SU-DHL-6 (cell line): ENCODE data around the gene KRTAP10-11.

Source experiments
- H2AFZ ChIP-seq: fragments of 200-600 bp; sonication (generic); 2 replicates; pipeline ENCODE4 v1.6.1; 2014; ENCODE audit warnings: low read depth, mild to moderate bottlenecking, moderate library complexity, mixed read lengths, antibody characterized with exemption, low read length; ENCODE audit not compliant: severe bottlenecking
- H3F3A ChIP-seq: fragments of 200-600 bp; shearing (Covaris generic); 2 replicates; pipeline ENCODE4 v1.6.0; 2016; ENCODE audit warnings: antibody characterized with exemption, mild to moderate bottlenecking; ENCODE audit not compliant: insufficient read depth
- H3K27ac ChIP-seq: fragments of 200-600 bp; sonication (generic); 2 replicates; pipeline ENCODE4 v1.5.1; 2016; ENCODE audit warnings: low read depth, mild to moderate bottlenecking, low read length, moderate library complexity, mixed read lengths
- H3K27me3 ChIP-seq: fragments of 200-600 bp; sonication (generic), shearing (Covaris generic); 2 replicates; pipeline ENCODE4 v1.6.0; 2014; ENCODE audit warnings: mild to moderate bottlenecking, low read length
- H3K36me3 ChIP-seq: fragments of 200-600 bp; sonication (generic); 2 replicates; pipeline ENCODE4 v1.6.1; 2014; ENCODE audit warnings: mild to moderate bottlenecking, low read length, mixed read lengths
- H3K4me2 ChIP-seq: fragments of 300-600, 200-600 bp; shearing (Covaris generic), sonication (generic); 2 replicates; pipeline ENCODE4 v1.6.0; 2014; ENCODE audit warnings: low read length, low read depth, mild to moderate bottlenecking; ENCODE audit not compliant: poor library complexity, severe bottlenecking
- H3K4me3 ChIP-seq: fragments of 200-600 bp; sonication (generic); 2 replicates; pipeline ENCODE4 v1.5.1; 2014; ENCODE audit warnings: antibody characterized with exemption, low read length, mild to moderate bottlenecking, mixed read lengths; ENCODE audit not compliant: insufficient read depth, poor library complexity, severe bottlenecking
- H3K79me2 ChIP-seq: fragments of 200-600 bp; sonication (generic); 2 replicates; pipeline ENCODE4 v1.6.1; 2014; ENCODE audit warnings: mild to moderate bottlenecking, low read length, moderate library complexity; ENCODE audit not compliant: insufficient read depth
- H3K9ac ChIP-seq: fragments of 200-600 bp; sonication (generic); 2 replicates; pipeline ENCODE4 v1.7.0; 2014; ENCODE audit warnings: mild to moderate bottlenecking, low read length
- H3K9me2 ChIP-seq: fragments of 200-600 bp; sonication (generic); replicated peaks from 2 replicates; pipeline ENCODE4 v1.6.1; 2014; ENCODE audit warnings: low read length; ENCODE audit not compliant: insufficient read depth
- H3K9me3 ChIP-seq: fragments of 200-600 bp; sonication (generic); 2 replicates; pipeline ENCODE4 v1.6.1; 2014; ENCODE audit warnings: low read length, mixed read lengths; ENCODE audit not compliant: insufficient read depth
- H4K20me1 ChIP-seq: fragments of 200-600 bp; sonication (generic); 2 replicates; pipeline ENCODE4 v1.6.1; 2014; ENCODE audit warnings: low read depth, mild to moderate bottlenecking, antibody characterized with exemption, low read length, moderate library complexity, mixed read lengths
- EZH2phosphoT487 ChIP-seq: fragments of 200-600 bp; sonication (generic), shearing (Covaris generic); conservative IDR thresholded peaks from 2 replicates; pipeline ENCODE4 v1.6.1; 2018; ENCODE audit warnings: mild to moderate bottlenecking, antibody characterized with exemption, low read length, moderate library complexity, mixed read lengths
- TF ChIP-seq, protein P1 (sequence below): fragments of 200-600 bp; sonication (generic); IDR thresholded peaks from one replicate; pipeline ENCODE4 v1.5.1; 2017; ENCODE audit warnings: antibody characterized with exemption, mild to moderate bottlenecking, low read length, moderate library complexity; ENCODE audit not compliant: insufficient read depth, poor library complexity, severe bottlenecking

Gene KRTAP10-11

DNA sequence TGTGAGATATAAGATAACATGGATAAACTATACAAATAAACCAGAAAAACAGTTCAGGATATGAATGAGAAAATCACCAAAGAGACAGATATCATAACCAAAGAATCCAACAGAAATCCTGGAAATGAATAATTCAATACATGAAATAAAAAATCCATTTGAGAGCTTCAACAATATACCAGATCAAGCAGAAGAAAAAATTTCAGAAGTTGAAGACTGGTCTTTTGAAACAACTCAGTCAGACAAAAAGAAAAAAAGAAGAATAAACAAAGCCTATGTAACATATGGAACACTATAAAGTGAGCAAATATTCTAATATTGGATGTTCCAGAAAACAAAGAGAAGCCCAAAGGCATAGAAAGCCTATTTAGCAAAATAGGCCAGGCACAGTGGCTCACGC, 25.7 kb downstream of the KRTAP10-11 start:
- TF ChIP-seq EZH2phosphoT487 = no peak
- TF ChIP-seq, protein P1, sequence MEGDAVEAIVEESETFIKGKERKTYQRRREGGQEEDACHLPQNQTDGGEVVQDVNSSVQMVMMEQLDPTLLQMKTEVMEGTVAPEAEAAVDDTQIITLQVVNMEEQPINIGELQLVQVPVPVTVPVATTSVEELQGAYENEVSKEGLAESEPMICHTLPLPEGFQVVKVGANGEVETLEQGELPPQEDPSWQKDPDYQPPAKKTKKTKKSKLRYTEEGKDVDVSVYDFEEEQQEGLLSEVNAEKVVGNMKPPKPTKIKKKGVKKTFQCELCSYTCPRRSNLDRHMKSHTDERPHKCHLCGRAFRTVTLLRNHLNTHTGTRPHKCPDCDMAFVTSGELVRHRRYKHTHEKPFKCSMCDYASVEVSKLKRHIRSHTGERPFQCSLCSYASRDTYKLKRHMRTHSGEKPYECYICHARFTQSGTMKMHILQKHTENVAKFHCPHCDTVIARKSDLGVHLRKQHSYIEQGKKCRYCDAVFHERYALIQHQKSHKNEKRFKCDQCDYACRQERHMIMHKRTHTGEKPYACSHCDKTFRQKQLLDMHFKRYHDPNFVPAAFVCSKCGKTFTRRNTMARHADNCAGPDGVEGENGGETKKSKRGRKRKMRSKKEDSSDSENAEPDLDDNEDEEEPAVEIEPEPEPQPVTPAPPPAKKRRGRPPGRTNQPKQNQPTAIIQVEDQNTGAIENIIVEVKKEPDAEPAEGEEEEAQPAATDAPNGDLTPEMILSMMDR = no peak
- no peaks in the 10 kb centered on the region for H4K20me1 ChIP-seq
- no peaks in the 10 kb centered on the region for H3K9me3 ChIP-seq
- no peaks in the 10 kb centered on the region for H3K9me2 ChIP-seq
- H3K27ac ChIP-seq = no peak overlapping the region
- no peaks in the 10 kb centered on the region for H3K79me2 ChIP-seq
- no peaks in the 10 kb centered on the region for H3K27me3 ChIP-seq
- H3K36me3 ChIP-seq = no peaks in the 10 kb centered on the region
- H3K9ac ChIP-seq = no peak overlapping the region
- no peaks in the 10 kb centered on the region for H3F3A ChIP-seq
- no peak overlapping the region for H2AFZ ChIP-seq
- no peak overlapping the region for H3K4me2 ChIP-seq
- no peak overlapping the region for H3K4me3 ChIP-seq

DNA sequence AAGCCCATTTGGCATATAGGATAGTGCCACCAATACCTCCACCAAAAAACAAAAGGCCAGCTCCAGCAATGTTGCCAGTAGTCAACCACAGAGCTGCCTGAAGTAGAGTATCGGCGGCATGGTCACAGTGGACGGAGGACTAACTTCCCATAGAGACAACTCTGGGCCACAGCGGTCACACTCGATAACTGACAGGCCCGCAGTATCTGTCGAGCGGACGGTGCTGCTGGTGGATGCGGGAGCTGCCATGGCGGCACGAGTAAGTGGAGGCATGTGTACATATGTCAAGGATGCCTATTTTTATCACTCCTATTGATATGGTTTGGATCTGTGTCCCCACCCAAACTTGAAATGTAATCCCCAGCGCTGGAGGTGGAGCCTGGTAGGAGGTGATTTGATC, 31.7 kb downstream of the KRTAP10-11 start:
- Histone ChIP-seq H3K27me3 (no peaks in the 10 kb centered on the region), H3K4me2 (no peak overlapping the region), H2AFZ (no peak overlapping the region), H3K4me3 (no peak overlapping the region), H4K20me1 (no peaks in the 10 kb centered on the region), H3K9ac (no peak overlapping the region), H3K36me3 (no peaks in the 10 kb centered on the region), H3F3A (no peaks in the 10 kb centered on the region), H3K27ac (no peak overlapping the region), H3K9me2 (no peaks in the 10 kb centered on the region), H3K79me2 (no peaks in the 10 kb centered on the region), H3K9me3 (no peaks in the 10 kb centered on the region)
- TF ChIP-seq EZH2phosphoT487 = no peak
- TF ChIP-seq, protein P1 = no peak

DNA sequence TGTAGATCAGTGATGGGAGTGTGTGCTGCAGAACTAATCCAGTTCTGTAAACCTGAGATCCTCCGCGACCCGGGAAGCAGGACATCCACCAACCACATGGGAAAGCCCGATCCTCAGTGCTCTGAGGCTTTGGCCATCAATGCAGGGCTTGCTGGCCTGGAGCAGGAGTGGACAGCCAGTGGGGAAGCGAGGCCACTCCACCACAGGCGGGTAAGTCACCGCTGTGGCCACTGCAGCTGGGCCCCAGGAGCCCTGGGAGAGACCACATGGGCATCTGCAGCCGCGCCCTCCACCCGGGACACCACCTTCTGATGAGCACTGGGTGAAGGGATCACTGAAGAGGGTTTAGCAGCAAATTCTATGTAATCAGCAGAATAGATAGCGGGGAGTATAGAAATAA, 34.9 kb downstream of the KRTAP10-11 start:
- Histone ChIP-seq H3K27me3 (no peaks in the 10 kb centered on the region), H3K9me3 (no peaks in the 10 kb centered on the region), H3K4me2 (no peak overlapping the region), H4K20me1 (no peaks in the 10 kb centered on the region), H2AFZ (no peak overlapping the region), H3K27ac (no peak overlapping the region), H3K36me3 (no peaks in the 10 kb centered on the region), H3F3A (no peaks in the 10 kb centered on the region), H3K79me2 (no peaks in the 10 kb centered on the region), H3K9me2 (no peaks in the 10 kb centered on the region), H3K4me3 (no peak overlapping the region), H3K9ac (no peak overlapping the region)
- TF ChIP-seq, protein P1 = no peak
- TF ChIP-seq EZH2phosphoT487 = no peak
